ENCODE results near the gene SERPINB11.
"Not testable (repeated sequence)": the region's sequence is repeated elsewhere in the genome, so short reads cannot be mapped to it uniquely, and the experiment has no call there.

The SERPINB11 gene, protein sequence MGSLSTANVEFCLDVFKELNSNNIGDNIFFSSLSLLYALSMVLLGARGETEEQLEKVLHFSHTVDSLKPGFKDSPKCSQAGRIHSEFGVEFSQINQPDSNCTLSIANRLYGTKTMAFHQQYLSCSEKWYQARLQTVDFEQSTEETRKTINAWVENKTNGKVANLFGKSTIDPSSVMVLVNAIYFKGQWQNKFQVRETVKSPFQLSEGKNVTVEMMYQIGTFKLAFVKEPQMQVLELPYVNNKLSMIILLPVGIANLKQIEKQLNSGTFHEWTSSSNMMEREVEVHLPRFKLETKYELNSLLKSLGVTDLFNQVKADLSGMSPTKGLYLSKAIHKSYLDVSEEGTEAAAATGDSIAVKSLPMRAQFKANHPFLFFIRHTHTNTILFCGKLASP

DNA sequence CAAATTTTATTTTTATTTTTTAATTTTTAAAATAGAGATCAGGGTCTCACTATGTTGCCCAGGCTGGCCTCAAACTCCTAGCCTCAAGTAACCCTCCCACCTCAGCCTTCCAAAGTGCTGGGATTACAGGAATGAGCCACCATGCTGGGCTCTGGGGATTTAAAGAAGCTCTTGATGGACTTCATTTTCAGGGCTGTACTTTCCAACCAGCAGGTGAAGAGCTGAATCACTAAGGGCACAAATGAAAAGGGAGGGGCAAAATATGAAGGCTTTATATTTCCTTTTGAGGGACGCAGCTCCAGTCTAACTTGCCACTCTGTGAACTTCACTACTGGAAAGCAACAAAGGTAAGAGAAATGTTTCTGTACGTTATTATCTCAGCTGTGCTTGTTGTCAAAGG is at the start of gene SERPINB11:
TSS of gene SERPINB11 (plus strand) at position 301 of the 400 bp plus-strand sequence. CDS start 7,234 bp downstream, outside the sequence.
- TF ChIP-seq, protein P1, sequence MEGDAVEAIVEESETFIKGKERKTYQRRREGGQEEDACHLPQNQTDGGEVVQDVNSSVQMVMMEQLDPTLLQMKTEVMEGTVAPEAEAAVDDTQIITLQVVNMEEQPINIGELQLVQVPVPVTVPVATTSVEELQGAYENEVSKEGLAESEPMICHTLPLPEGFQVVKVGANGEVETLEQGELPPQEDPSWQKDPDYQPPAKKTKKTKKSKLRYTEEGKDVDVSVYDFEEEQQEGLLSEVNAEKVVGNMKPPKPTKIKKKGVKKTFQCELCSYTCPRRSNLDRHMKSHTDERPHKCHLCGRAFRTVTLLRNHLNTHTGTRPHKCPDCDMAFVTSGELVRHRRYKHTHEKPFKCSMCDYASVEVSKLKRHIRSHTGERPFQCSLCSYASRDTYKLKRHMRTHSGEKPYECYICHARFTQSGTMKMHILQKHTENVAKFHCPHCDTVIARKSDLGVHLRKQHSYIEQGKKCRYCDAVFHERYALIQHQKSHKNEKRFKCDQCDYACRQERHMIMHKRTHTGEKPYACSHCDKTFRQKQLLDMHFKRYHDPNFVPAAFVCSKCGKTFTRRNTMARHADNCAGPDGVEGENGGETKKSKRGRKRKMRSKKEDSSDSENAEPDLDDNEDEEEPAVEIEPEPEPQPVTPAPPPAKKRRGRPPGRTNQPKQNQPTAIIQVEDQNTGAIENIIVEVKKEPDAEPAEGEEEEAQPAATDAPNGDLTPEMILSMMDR (IDR thresholded peaks at IDR 0.05): no peak
- H3K36me3 ChIP-seq (ENCODE audit: control insufficient read depth, insufficient read depth, low read length): no peaks in the 10 kb centered on the region
- no peak within 1 kb of the TSS for H2AFZ ChIP-seq
- no peaks in the 10 kb centered on the region for H3K79me2 ChIP-seq
- no peaks in the 10 kb centered on the region for H3K9me3 ChIP-seq (ENCODE audit: control insufficient read depth, low read length)
- no peak within 1 kb of the TSS for H3K4me3 ChIP-seq (ENCODE audit: low read depth, low read length)
- no peaks in the 10 kb centered on the region for H3K27me3 ChIP-seq (ENCODE audit: control insufficient read depth, insufficient read depth, low read length)
- no peak within 1 kb of the TSS for H3K4me2 ChIP-seq (ENCODE audit: low read length)
- H3K27ac ChIP-seq: no peak within 1 kb of the TSS
- no peaks in the 10 kb centered on the region for H3K4me1 ChIP-seq
- H3K9ac ChIP-seq: no peak within 1 kb of the TSS

DNA sequence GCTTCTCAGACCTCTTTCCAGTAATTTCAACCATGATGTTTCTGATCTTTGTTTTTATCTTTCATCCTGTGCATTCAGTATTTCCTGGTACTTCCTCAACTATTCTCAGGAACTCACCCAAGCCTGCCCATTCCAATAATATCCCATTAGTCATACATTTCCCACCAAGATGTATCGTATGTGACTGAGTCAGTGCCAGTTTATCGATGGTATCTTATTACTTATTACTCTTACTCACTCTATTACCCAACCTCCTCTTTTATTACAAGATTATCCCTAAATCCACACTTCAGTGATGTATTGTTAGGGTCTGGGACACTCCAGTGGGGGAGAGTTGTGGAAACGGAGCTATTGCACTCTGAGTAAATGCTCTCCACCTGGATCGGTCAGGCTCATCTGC is 43.8 kb upstream of the SERPINB11 start:
- not testable (repeated sequence) for H3K4me2 ChIP-seq (ENCODE audit: low read length); H2AFZ ChIP-seq; H3K4me3 ChIP-seq (ENCODE audit: low read depth, low read length); H3K79me2 ChIP-seq; H3K4me1 ChIP-seq; H3K27me3 ChIP-seq (ENCODE audit: control insufficient read depth, insufficient read depth, low read length); H3K9ac ChIP-seq; H3K9me3 ChIP-seq (ENCODE audit: control insufficient read depth, low read length); H3K27ac ChIP-seq; H3K36me3 ChIP-seq (ENCODE audit: control insufficient read depth, insufficient read depth, low read length)

DNA sequence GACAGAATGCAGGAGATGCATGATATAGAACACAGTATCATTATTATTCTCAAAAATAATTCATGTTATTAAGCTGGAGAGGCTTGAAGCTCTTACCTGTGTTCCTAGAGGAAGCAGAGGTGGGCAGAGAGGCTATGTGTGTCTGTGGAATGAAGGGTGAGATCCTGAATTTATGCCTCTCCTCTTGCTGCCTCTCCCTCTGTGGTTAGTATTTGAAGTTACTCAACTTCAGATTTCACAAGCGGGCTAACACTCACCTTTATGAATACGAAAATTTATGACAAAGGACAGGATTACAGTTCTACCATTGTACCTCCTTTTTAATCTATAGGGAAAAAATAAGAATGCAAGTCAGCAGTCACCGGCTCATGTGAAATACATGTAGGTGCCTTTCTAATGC is 41.0 kb upstream of the SERPINB11 start, which contains the start of gene SERPINB3:
TSS of gene SERPINB3 (minus strand) at position 144 of the 400 bp plus-strand sequence. CDS start 677 bp downstream, outside the sequence.
- H3K27ac ChIP-seq; H3K36me3 ChIP-seq (ENCODE audit: control insufficient read depth, insufficient read depth, low read length); H3K4me1 ChIP-seq; H3K4me2 ChIP-seq (ENCODE audit: low read length); H3K9me3 ChIP-seq (ENCODE audit: control insufficient read depth, low read length); H3K27me3 ChIP-seq (ENCODE audit: control insufficient read depth, insufficient read depth, low read length); H2AFZ ChIP-seq; H3K9ac ChIP-seq; H3K4me3 ChIP-seq (ENCODE audit: low read depth, low read length); H3K79me2 ChIP-seq: not testable (repeated sequence)

DNA sequence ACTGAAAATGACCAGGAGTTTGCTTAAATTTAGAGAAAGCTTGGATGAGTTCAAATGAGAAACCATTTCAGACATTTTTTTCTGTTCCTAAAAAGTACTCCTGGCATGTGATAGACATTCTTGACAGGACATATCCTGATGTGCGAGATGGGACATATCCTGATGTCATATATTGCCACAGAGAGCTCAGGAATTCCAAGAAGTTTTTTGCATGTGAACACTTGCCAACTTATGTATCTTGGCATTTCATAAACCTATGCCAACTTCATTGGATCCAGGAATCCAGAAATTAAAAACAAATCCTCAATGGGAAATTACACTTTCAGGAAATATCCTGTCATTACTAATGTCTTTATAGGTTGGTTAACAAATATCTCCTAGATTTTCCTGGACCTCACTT is 38.2 kb upstream of the SERPINB11 start:
- H3K27ac ChIP-seq: no peak overlapping the region
- no peaks in the 10 kb centered on the region for H3K27me3 ChIP-seq (ENCODE audit: control insufficient read depth, insufficient read depth, low read length)
- TF ChIP-seq, protein P1 (IDR thresholded peaks at IDR 0.05): no peak
- no peaks in the 10 kb centered on the region for H3K79me2 ChIP-seq
- no peak overlapping the region for H3K4me3 ChIP-seq (ENCODE audit: low read depth, low read length)
- no peak overlapping the region for H3K4me2 ChIP-seq (ENCODE audit: low read length)
- H3K36me3 ChIP-seq (ENCODE audit: control insufficient read depth, insufficient read depth, low read length): no peaks in the 10 kb centered on the region
- H3K9me3 ChIP-seq (ENCODE audit: control insufficient read depth, low read length): no peaks in the 10 kb centered on the region
- H3K4me1 ChIP-seq: no peaks in the 10 kb centered on the region
- no peak overlapping the region for H3K9ac ChIP-seq
- no peak overlapping the region for H2AFZ ChIP-seq

DNA sequence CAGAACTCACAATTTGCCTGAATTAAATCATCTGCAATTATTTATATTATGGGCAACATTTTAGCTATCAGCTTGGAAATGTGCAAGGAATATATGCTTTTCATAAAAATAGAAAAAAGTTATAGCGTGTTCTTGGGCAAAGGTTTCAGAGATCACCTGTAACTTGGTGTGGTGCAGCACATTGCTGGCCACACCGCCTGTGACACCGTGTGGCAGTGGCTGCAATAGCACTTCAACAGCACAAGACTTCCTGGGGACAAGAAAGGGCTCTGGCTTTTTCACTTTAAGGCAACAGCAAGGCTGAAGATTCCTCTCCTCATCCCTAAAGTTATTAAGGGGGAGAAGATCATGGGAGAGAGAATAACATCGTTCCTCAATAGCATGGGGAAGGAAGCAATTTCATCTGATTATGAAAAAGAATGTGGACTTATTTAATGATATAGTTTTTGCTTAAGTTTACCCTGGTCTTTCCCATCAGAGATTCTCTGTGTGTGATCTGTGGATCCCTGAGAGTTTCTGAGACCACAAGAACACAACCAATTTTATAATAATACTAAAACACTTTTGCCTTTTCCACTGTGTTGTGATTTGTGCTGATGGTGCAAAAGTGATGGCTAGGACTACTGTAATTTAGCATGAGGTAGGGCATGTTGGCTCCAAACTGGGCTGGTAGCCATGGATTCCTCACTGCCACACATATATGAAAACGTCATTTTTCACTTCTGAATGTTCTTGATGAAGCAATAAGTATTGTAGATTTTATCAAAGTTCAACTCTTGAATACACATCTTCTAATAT is 26.0 kb upstream of the SERPINB11 start:
- no peak overlapping the region for H3K4me2 ChIP-seq (ENCODE audit: low read length)
- no peaks in the 10 kb centered on the region for H3K27me3 ChIP-seq (ENCODE audit: control insufficient read depth, insufficient read depth, low read length)
- TF ChIP-seq, protein P1 (IDR thresholded peaks at IDR 0.05): no peak
- H3K4me1 ChIP-seq: no peaks in the 10 kb centered on the region
- H3K9ac ChIP-seq: no peak overlapping the region
- H3K36me3 ChIP-seq (ENCODE audit: control insufficient read depth, insufficient read depth, low read length): no peaks in the 10 kb centered on the region
- H3K79me2 ChIP-seq: no peaks in the 10 kb centered on the region
- no peaks in the 10 kb centered on the region for H3K9me3 ChIP-seq (ENCODE audit: control insufficient read depth, low read length)
- H3K27ac ChIP-seq: no peak overlapping the region
- H2AFZ ChIP-seq: no peak overlapping the region
- no peak overlapping the region for H3K4me3 ChIP-seq (ENCODE audit: low read depth, low read length)

Data from parathyroid adenoma (tissue), 2 donors.